ENCODE results near the gene KCTD4.

- TF ChIP-seq ZNF565 (CRISPR knock-in tag; conservative IDR thresholded peaks at IDR 0.05; ENCODE audit: low read depth) (no peak), ARNTL (CRISPR knock-in tag; IDR thresholded peaks at IDR 0.05; ENCODE audit: borderline replicate concordance, low read depth) (no peak), ZFP3 (CRISPR knock-in tag; IDR thresholded peaks at IDR 0.05) (peak; percentile 88), TCF4 (CRISPR knock-in tag; IDR thresholded peaks at IDR 0.05; ENCODE audit: borderline replicate concordance) (no peak), OSR1 (CRISPR knock-in tag; IDR thresholded peaks at IDR 0.05) (no peak), CSDC2 (CRISPR knock-in tag; IDR thresholded peaks at IDR 0.05) (no peak), ZFP30 (CRISPR knock-in tag; IDR thresholded peaks at IDR 0.05) (no peak), ZNF8 (CRISPR knock-in tag; IDR thresholded peaks at IDR 0.05) (no peak), ZNF70 (CRISPR knock-in tag; IDR thresholded peaks at IDR 0.05) (no peak), ISL1 (CRISPR knock-in tag; IDR thresholded peaks at IDR 0.05) (no peak)
- TF ChIP-seq, protein P1, sequence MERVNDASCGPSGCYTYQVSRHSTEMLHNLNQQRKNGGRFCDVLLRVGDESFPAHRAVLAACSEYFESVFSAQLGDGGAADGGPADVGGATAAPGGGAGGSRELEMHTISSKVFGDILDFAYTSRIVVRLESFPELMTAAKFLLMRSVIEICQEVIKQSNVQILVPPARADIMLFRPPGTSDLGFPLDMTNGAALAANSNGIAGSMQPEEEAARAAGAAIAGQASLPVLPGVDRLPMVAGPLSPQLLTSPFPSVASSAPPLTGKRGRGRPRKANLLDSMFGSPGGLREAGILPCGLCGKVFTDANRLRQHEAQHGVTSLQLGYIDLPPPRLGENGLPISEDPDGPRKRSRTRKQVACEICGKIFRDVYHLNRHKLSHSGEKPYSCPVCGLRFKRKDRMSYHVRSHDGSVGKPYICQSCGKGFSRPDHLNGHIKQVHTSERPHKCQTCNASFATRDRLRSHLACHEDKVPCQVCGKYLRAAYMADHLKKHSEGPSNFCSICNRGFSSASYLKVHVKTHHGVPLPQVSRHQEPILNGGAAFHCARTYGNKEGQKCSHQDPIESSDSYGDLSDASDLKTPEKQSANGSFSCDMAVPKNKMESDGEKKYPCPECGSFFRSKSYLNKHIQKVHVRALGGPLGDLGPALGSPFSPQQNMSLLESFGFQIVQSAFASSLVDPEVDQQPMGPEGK (CRISPR knock-in tag; IDR thresholded peaks at IDR 0.05; ENCODE audit: borderline replicate concordance): no peak
- TF ChIP-seq, protein P2, sequence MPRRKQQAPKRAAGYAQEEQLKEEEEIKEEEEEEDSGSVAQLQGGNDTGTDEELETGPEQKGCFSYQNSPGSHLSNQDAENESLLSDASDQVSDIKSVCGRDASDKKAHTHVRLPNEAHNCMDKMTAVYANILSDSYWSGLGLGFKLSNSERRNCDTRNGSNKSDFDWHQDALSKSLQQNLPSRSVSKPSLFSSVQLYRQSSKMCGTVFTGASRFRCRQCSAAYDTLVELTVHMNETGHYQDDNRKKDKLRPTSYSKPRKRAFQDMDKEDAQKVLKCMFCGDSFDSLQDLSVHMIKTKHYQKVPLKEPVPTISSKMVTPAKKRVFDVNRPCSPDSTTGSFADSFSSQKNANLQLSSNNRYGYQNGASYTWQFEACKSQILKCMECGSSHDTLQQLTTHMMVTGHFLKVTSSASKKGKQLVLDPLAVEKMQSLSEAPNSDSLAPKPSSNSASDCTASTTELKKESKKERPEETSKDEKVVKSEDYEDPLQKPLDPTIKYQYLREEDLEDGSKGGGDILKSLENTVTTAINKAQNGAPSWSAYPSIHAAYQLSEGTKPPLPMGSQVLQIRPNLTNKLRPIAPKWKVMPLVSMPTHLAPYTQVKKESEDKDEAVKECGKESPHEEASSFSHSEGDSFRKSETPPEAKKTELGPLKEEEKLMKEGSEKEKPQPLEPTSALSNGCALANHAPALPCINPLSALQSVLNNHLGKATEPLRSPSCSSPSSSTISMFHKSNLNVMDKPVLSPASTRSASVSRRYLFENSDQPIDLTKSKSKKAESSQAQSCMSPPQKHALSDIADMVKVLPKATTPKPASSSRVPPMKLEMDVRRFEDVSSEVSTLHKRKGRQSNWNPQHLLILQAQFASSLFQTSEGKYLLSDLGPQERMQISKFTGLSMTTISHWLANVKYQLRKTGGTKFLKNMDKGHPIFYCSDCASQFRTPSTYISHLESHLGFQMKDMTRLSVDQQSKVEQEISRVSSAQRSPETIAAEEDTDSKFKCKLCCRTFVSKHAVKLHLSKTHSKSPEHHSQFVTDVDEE (CRISPR knock-in tag; IDR thresholded peaks at IDR 0.05): no peak
- TF ChIP-seq, protein P3, sequence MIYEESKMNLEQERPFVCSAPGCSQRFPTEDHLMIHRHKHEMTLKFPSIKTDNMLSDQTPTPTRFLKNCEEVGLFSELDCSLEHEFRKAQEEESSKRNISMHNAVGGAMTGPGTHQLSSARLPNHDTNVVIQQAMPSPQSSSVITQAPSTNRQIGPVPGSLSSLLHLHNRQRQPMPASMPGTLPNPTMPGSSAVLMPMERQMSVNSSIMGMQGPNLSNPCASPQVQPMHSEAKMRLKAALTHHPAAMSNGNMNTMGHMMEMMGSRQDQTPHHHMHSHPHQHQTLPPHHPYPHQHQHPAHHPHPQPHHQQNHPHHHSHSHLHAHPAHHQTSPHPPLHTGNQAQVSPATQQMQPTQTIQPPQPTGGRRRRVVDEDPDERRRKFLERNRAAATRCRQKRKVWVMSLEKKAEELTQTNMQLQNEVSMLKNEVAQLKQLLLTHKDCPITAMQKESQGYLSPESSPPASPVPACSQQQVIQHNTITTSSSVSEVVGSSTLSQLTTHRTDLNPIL (CRISPR knock-in tag; IDR thresholded peaks at IDR 0.05; ENCODE audit: low read depth): no peak
Measured at GRCh38 chr13:45156565-45157361, 44.1 kb downstream of the KCTD4 start.

All from SK-N-SH treated with all-trans-retinoic acid at 6 μM for 48 hours (cell line).